COR-L47 (cell line): ENCODE data around the gene VNN1.
"Not testable (repeated sequence)": the region's sequence is repeated elsewhere in the genome, so short reads cannot be mapped to it uniquely, and the experiment has no call there.

Source experiments
- DNase-seq: peaks from one replicate; lab custom pipeline; 2025; lab: John Stamatoyannopoulos, UW

The VNN1 gene

GRCh38 chr6:132669690-132670291 lies 44.1 kb downstream of the VNN1 start:
- no peak for DNase-seq

- no peak for DNase-seq
These were observed 47.7 kb downstream of the VNN1 start for GRCh38 chr6:132666118-132666517.

GRCh38 chr6:132664309-132665034 lies 49.4 kb downstream of the VNN1 start:
- no peak for DNase-seq

- no peak for DNase-seq
These were observed 50.2 kb downstream of the VNN1 start for GRCh38 chr6:132663661-132664060.

DNA sequence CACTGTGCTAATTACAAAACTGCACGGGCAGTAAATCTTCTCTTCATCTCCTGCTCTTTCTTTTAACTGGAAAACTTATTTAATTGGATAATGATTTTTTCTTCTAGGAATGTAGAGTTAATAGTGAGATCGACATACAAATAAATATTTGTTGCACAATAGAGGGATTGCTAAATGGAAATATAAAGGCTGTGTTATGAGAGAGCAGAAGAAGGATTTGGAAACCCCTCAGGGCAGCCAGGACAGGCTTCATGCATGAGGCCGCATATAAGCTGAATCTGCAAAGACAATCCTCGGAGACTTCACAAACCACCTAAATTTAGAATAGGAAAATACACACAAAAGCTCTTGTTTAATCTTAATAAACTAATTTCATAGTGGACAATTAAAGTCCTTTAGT lies 51.9 kb downstream of the VNN1 start:
- DNase-seq, result no peak

DNA sequence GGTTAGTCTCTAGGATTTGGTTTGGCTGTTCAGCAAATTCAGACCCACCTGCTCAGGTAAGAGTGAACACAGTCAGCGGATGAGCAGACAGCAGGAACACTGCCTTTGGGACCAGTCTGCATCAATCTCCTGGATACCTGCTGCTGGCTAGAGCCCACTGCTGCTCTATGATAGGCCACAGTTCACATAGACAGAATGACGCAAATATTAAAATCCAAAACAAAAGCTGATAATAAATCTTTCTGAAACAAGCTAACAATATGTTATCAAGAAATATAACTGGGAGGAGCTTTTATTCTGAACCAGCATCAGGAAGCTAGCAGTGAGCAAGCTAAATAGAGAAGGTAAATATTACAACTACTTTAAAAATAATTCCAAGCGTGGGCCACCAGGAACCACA lies 54.8 kb downstream of the VNN1 start, which contains the start of gene TAAR1:
TAAR1 (minus strand) TSS at position 101 of the 400 bp plus-strand sequence. CDS start 13,179 bp downstream, outside the sequence.
- DNase-seq, result no peak

- no peak for DNase-seq
These were observed 62.8 kb downstream of the VNN1 start for GRCh38 chr6:132651062-132651461.

GRCh38 chr6:132650429-132650828 lies 63.4 kb downstream of the VNN1 start:
- no peak for DNase-seq

DNA sequence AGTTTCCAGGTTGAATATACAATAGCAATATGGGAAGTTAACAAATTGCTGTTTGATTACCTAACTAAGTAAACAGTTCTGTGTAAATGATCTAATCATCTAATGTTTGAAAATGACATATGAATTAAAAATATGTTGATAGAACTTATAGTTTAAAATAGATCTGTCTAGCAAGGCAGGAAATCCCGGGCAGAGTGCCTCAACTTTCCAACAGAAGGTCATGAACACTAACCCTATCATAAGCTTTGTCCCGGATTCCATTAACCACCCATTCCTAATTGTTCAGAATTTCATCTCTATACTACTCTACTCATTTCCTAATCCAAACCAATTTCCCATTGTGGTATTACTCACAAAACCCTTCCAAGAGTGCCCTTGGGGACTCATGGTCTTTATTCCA lies 65.0 kb downstream of the VNN1 start:
- no peak for DNase-seq

GRCh38 chr6:132648356-132648755 lies 65.5 kb downstream of the VNN1 start:
- DNase-seq, result no peak

- no peak for DNase-seq
These were observed 70.3 kb downstream of the VNN1 start for GRCh38 chr6:132643547-132643946.

DNA sequence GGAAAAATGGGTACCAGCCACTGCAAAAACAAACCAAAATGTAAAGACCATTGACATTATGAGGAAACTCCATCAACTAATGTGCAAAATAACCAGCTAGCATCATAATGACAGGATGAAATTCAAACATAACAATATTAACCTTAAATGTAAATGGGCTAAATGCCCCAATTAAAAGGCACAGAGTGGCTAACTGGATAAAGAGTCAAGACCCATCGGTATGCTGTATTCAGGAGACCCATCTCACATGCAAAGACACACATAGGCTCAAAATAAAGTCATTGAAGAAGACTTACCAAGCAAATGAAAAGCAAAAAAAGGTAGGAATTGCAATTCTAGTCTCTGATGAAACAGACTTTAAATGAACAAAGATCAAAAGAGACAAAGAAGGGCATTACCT lies 76.7 kb downstream of the VNN1 start:
- not testable (repeated sequence) for DNase-seq

DNA sequence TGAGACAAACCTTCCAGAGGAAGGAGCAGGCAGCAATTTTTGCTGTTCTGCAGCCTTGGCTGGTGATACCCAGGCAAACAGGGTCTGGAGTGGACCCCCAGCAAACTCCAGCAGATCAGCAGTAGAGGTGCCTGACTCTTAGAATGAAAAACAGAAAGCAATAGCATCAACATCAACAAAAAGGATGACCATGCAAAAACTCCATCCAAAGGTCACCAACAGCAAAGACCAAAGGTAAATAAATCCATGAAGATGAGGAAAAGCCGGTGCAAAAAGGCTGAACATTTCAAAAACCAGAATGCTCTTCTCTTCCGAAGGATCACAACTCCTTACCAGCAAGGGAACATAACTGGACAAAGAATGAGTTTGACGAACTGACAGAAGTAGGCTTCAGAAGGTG lies 77.9 kb downstream of the VNN1 start:
- DNase-seq, result not testable (repeated sequence)

GRCh38 chr6:132635288-132635687 lies 78.6 kb downstream of the VNN1 start:
- not testable (repeated sequence) for DNase-seq

DNA sequence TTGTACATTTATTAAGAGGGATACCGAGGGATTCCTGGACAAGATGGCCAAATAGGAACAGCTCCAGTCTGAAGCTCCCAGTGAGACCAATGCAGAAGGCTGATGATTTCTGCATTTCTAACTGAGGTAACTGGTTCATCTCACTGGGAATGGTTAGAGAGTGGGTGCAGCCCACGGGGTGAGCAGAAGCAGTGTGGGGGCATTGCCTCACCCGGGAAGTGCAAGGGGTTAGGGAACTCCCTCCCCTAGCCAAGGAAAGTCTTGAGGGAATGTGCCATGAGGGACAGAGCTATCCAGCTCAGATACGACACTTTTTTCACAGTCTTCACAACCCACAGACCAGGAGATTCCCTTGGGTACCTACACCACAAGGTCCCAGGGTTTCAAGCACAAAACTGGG lies 79.1 kb downstream of the VNN1 start:
- no peak for DNase-seq

DNA sequence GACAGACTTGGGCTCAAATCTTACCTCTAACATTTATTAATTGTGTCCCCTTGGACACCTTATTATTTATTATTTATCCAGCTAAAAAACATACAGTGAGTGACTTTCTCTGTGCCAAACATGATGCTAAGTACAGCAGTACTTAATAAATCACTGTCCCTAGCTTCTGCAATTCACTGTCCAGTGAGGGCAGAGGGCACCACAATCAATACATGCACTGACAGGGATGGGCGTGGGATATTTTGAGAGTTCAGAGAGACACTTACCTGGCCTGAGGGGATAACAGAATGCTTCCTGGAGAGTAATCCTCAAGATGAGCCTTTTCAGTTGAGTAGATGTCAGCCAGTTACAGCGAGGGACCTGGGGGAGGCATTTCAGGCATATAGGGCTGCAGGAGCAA lies 80.5 kb downstream of the VNN1 start:
- no peak for DNase-seq
